Activated gamma-delta T cell treated with Interleukin-2 at 50 U/mL for 16 hours (primary cell): ENCODE data around the gene CLEC18B.
"Not testable (repeated sequence)": the region's sequence is repeated elsewhere in the genome, so short reads cannot be mapped to it uniquely, and the experiment has no call there.

ENCODE experiments used
- DNase-seq: peaks from one replicate; pipeline ENCODE4 v3.0.0-alpha.2; 2020

Gene CLEC18B

GRCh38 chr16:74420612-74421481 is at the start of gene CLEC18B:
CLEC18B (minus strand) TSS chr16:74421478; CDS start chr16:74421270, 208 bp downstream.
- not testable (repeated sequence) for DNase-seq

- no peak for DNase-seq
These were observed 48.7 kb upstream of the CLEC18B start for GRCh38 chr16:74469946-74470478.

GRCh38 chr16:74468807-74469525 is 47.7 kb upstream of the CLEC18B start:
- no peak for DNase-seq

- DNase-seq = no peak
These were observed 45.6 kb upstream of the CLEC18B start for GRCh38 chr16:74466872-74467271.

- no peak for DNase-seq
These were observed 44.8 kb upstream of the CLEC18B start for GRCh38 chr16:74465851-74466685.

GRCh38 chr16:74465281-74465680 is 44.0 kb upstream of the CLEC18B start:
- DNase-seq = no peak

- no peak for DNase-seq
These were observed 42.6 kb upstream of the CLEC18B start for GRCh38 chr16:74463888-74464287.

- no peak for DNase-seq
These were observed 41.1 kb upstream of the CLEC18B start for GRCh38 chr16:74462361-74462760.

- DNase-seq = no peak
These were observed 40.5 kb upstream of the CLEC18B start for GRCh38 chr16:74461826-74462225.

GRCh38 chr16:74460542-74460941 is 39.3 kb upstream of the CLEC18B start:
- DNase-seq = no peak

GRCh38 chr16:74456290-74456625 is 35.0 kb upstream of the CLEC18B start:
- no peak for DNase-seq

- DNase-seq = no peak
These were observed 34.5 kb upstream of the CLEC18B start for GRCh38 chr16:74455619-74456289.

- no peak for DNase-seq
These were observed 33.9 kb upstream of the CLEC18B start for GRCh38 chr16:74455213-74455612.

- no peak for DNase-seq
These were observed 30.9 kb upstream of the CLEC18B start for GRCh38 chr16:74451951-74452758.

GRCh38 chr16:74450967-74451760 is 29.9 kb upstream of the CLEC18B start:
- DNase-seq = no peak

GRCh38 chr16:74450236-74450635 is 29.0 kb upstream of the CLEC18B start:
- DNase-seq = no peak

- DNase-seq = no peak
These were observed 28.2 kb upstream of the CLEC18B start for GRCh38 chr16:74449470-74449869.

GRCh38 chr16:74448990-74449389 is 27.7 kb upstream of the CLEC18B start:
- DNase-seq = no peak

GRCh38 chr16:74447578-74447977 is 26.3 kb upstream of the CLEC18B start:
- DNase-seq = no peak

GRCh38 chr16:74446866-74447265 is 25.6 kb upstream of the CLEC18B start:
- DNase-seq = no peak
